ENCODE data around the gene FRS2.

Gene FRS2

GRCh38 chr12:69588527-69588926, 118.3 kb downstream of the FRS2 start:
- TF ChIP-seq CTCF (IDR thresholded peaks at IDR 0.05; ENCODE audit: low read depth, low read length): no peak
- no peaks in the 10 kb centered on the region for H3K9me3 ChIP-seq
- no peaks in the 10 kb centered on the region for H3K27me3 ChIP-seq
- H3K4me1 ChIP-seq: no peaks in the 10 kb centered on the region
- no peak overlapping the region for H3K4me3 ChIP-seq (ENCODE audit: low read depth, low read length)
- DNase-seq: no peak
- H3K36me3 ChIP-seq: peaks cover 76% of the 10 kb centered on the region

- no peak for TF ChIP-seq CTCF (IDR thresholded peaks at IDR 0.05; ENCODE audit: low read depth, low read length)
Observed at GRCh38 chr12:69589082-69589481, 118.9 kb downstream of the FRS2 start.

GRCh38 chr12:69595689-69596088, 125.5 kb downstream of the FRS2 start:
- no peak for DNase-seq
- no peaks in the 10 kb centered on the region for H3K27me3 ChIP-seq
- no peaks in the 10 kb centered on the region for H3K9me3 ChIP-seq
- no peaks in the 10 kb centered on the region for H3K4me1 ChIP-seq
- H3K36me3 ChIP-seq: peaks cover 96% of the 10 kb centered on the region
- 0 out of 2 replicates have a peak, but pooled peaks have one; percentile 4 for TF ChIP-seq CTCF (IDR thresholded peaks at IDR 0.05; ENCODE audit: low read depth, low read length)
- no peak overlapping the region for H3K4me3 ChIP-seq (ENCODE audit: low read depth, low read length)

More at GRCh38 chr12:69589082-69589481, 118.9 kb downstream of the FRS2 start:
- Histone ChIP-seq H3K27me3 (no peaks in the 10 kb centered on the region), H3K4me1 (no peaks in the 10 kb centered on the region), H3K4me3 (ENCODE audit: low read depth, low read length) (no peak overlapping the region), H3K36me3 (peaks cover 80% of the 10 kb centered on the region), H3K9me3 (no peaks in the 10 kb centered on the region)
- no peak for DNase-seq

- no peaks in the 10 kb centered on the region for H3K27me3 ChIP-seq
- H3K36me3 ChIP-seq: peaks cover 90% of the 10 kb centered on the region
- H3K4me1 ChIP-seq: no peaks in the 10 kb centered on the region
- H3K4me3 ChIP-seq (ENCODE audit: low read depth, low read length): no peak overlapping the region
- no peaks in the 10 kb centered on the region for H3K9me3 ChIP-seq
- no peak for DNase-seq
- TF ChIP-seq CTCF (IDR thresholded peaks at IDR 0.05; ENCODE audit: low read depth, low read length): no peak
Observed at GRCh38 chr12:69598174-69598753, 128.1 kb downstream of the FRS2 start.

GRCh38 chr12:69600804-69601203, 130.6 kb downstream of the FRS2 start:
- no peaks in the 10 kb centered on the region for H3K4me1 ChIP-seq
- no peaks in the 10 kb centered on the region for H3K9me3 ChIP-seq
- H3K4me3 ChIP-seq (ENCODE audit: low read depth, low read length): no peak overlapping the region
- peaks cover 72% of the 10 kb centered on the region for H3K36me3 ChIP-seq
- DNase-seq: no peak
- H3K27me3 ChIP-seq: no peaks in the 10 kb centered on the region
- TF ChIP-seq CTCF (IDR thresholded peaks at IDR 0.05; ENCODE audit: low read depth, low read length): no peak

- no peak overlapping the region for H3K4me3 ChIP-seq (ENCODE audit: low read depth, low read length)
- peaks cover 59% of the 10 kb centered on the region for H3K36me3 ChIP-seq
- H3K4me1 ChIP-seq: no peaks in the 10 kb centered on the region
- no peak for TF ChIP-seq CTCF (IDR thresholded peaks at IDR 0.05; ENCODE audit: low read depth, low read length)
- H3K27me3 ChIP-seq: no peaks in the 10 kb centered on the region
- H3K9me3 ChIP-seq: no peaks in the 10 kb centered on the region
- no peak for DNase-seq
Observed at GRCh38 chr12:69601962-69602685, 131.9 kb downstream of the FRS2 start.
